Esophagus squamous epithelium (tissue), 4 donors: ENCODE data around the gene CSTPP1.

ENCODE experiments used
- CTCF ChIP-seq, 6 experiments: fragments of 450-650 bp in 4 of 6; fragments of 200-600 bp in 2 of 6; sonication (generic) in 2 of 6; IDR thresholded peaks; one replicate each; pipeline ENCODE4 v1.5.1; 2016 to 2019; ENCODE audit warnings: antibody characterized with exemption in 6 of 6, mild to moderate bottlenecking in 4 of 6, moderate library complexity in 4 of 6
- POLR2A ChIP-seq, 4 donors: fragments of 450-650 bp; IDR thresholded peaks; one replicate each; pipeline ENCODE4 v1.6.1; 2017; ENCODE audit warnings: antibody characterized with exemption in 4 of 4, mild to moderate bottlenecking in 4 of 4, moderate library complexity in 3 of 4

- TF ChIP-seq CTCF (IDR thresholded peaks at IDR 0.05): no peak
- TF ChIP-seq POLR2A (IDR thresholded peaks at IDR 0.05): no peak
Measured at GRCh38 chr11:46967962-46968361, 31.4 kb downstream of the CSTPP1 start.
